Limb (tissue), 2 donors: Measurements from ENCODE around the gene EFCAB8.
"Not testable (repeated sequence)": the region's sequence is repeated elsewhere in the genome, so short reads cannot be mapped to it uniquely, and the experiment has no call there.

Experiments
- DNase-seq, 2 donors: peaks; one replicate each; pipeline ENCODE4 v3.0.0-alpha.2; 2016; ENCODE audit errors: extremely low spot score in 2 of 2

Gene EFCAB8

DNA sequence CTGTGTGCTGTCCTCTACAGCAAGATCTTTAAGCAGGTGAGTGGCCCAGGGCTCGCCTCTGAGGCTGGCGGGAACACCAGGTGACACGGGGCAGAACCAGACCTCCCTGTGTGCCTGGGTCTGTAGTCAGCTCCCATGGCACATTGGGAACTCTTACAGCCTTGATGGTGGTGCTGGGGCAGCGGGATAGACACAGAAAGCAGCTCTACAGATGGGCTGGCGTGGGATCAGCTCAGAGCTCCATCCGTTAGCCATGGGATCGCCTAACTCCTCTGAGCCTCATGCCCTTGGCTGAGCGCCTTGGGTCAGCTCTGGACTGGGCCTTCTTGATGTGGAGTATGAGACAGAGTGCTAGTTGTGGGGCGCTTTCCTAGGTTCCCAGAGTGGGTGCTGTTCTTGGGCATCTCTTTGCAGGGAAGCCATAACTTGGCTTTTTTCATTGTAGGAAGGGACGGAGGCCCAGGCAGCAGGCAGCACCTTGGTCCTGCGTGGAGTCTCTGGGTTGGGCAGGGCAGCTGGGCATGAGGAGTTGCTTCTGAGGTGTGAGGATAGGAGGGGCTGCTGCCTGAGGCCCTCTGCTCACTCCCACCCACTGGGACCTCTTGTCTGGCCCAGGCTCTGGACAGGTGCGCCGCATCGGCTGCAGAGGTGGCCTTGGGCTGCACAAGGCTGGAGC, 51.3 kb downstream of the EFCAB8 start:
- DNase-seq: no peak

DNA sequence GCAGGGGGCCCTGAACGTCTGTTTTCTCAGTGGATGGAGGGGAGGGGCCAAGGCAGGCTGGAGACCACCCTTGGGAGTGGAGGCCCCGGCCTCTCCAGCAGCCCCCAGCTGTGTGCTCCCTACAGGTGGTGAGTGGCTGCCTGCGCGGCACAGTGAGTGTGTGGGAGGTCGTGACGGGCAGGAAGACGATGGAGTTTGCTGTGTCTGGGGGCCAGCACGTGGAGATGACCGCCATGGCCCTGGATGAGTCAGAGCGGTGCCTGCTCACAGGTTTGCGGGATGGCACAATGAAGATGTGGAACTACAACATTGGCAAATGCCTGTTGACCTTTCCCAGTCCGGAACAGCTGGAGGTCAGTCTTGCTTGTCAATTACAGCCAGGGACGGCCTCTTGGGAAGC, 52.6 kb downstream of the EFCAB8 start:
- DNase-seq: no peak

DNA sequence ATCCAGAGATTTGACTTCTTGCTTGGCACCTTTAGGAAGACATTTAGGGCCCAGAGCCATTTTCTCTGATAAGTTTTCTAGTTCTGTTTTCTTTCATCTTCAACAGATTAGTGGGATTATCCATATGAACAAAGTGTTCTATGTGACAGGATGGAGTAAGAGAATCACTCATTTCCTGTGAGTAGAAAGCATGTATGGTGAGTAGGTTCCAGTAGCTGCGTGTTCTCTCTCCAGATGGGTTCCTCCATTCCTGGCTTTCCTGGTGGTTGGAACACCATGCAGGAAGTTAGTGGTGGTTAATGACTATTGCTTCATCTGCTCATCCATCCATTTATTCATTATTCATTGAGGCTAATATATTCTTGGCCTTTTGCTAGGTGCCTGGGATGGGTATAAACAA, 54.0 kb downstream of the EFCAB8 start:
- DNase-seq: no peak

DNA sequence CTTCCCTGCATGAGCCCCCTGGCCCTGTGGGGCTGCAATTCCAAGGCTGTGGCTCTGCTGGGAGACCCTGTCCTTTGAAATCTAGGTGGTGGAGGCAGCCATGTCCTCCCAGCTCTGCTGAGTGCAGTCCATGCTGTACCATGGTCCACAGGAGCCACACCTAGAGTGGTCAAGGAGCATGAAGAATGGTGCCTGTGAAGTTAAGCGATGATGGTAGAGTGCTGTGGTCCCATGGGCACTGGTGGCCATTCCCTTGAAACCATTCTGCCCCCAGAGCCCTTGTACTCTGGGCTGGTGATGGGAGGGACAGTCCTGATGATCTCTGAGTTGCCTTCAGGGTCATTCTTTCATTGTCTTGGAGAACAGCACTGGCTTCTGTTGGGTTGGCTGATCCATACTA, 55.3 kb downstream of the EFCAB8 start:
- DNase-seq: no peak

GRCh38 chr20:32917191-32917950, 58.6 kb downstream of the EFCAB8 start:
- no peak for DNase-seq

GRCh38 chr20:32918296-32918695, 59.6 kb downstream of the EFCAB8 start:
- no peak for DNase-seq

DNA sequence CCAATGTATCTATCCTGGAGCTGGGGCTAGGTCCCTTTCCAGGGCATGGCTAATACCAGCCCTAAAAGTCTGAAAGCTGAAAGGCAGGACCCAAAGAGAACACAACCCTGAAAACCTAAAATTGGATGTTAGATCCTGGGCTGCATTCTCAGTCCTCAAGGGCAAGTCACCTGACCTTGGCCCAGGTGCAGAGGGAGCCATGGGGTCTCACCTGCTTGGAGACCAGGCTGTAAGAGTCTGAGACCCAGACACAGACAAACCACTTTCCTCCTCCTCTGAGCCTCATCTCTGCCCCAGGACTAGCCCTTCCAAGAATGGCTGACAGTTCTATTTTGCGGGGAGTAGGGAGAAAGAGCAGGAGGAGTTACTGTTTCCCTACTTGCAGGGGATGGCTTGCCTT, 60.0 kb downstream of the EFCAB8 start:
- no peak for DNase-seq

DNA sequence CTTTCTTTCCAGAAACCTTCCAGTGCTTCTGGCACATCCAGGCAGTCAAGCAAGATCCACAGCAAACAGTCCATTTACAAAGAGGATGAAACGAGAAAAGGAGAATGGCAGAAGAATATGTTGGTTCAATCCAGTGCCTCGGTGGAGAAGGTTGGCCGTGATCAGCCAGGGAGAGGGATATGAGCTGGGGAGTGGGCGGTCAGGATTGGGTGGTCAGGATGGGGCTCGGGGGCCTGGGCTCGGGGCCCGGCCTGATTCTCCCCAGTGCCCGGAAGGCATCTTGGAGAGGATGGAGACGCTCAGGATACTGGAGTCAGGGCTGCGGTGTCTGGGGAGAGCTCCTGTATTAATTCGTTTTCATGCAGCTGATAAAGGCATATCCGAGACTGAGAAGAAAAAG, 61.3 kb downstream of the EFCAB8 start:
- no peak for DNase-seq

GRCh38 chr20:32920530-32921298, 62.0 kb downstream of the EFCAB8 start:
- no peak for DNase-seq

DNA sequence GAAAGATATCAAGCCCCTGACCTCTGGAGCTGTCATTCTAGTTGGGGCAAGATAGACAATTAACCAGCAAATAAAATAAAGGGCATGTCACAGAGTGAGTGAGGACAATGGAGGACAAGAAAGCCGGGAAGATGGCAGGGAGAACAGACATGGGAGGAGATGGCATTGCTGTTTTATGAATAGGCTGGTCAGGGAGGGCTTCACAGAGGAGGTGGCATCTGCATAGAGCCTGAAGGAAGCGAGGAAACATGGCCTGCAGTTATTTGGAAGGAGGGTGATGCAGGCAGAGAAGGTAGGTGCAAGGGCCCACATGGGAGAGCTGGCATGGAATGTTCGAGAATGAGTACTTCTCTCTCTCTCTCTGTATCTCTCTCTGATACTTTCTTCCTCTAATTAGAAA, 63.7 kb downstream of the EFCAB8 start:
- no peak for DNase-seq

- no peak for DNase-seq
Observed at GRCh38 chr20:32924781-32925180, 66.1 kb downstream of the EFCAB8 start.

DNA sequence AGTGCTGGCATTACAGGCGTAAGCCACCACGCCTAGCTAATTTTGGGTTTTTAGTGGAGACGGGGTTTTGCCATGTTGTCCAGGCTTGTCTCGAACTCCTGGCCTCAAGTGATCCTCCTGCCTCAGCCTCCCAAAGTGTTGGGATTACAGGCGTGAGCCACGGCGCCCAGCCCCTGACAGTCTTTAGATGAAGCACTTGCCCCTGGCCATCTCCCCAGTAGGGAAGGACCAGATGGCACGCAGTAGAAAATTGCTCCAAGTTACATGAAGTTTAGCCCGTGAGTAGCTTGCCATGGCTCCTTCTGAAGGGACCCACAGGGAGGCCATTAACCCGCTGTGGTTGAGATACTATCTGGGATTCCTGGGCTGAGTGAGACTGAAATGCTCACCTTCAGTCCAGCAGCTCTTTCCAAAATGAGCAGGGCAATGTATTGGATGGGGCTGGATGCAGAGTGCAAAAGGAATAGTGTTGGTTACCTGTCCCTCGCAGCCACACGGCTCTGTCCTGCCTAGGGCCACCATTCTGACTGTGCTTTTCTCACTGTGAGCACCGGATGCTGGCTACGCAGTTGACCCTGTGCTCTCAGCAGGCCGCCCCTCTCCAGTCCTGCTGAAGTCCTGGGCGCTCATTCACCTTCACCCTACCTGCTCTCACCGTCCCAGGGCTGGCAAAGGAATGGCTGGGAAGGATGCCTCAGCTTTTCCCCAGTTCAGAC, 66.9 kb downstream of the EFCAB8 start:
- no peak for DNase-seq

- no peak for DNase-seq
Observed at GRCh38 chr20:32929162-32929561, 70.4 kb downstream of the EFCAB8 start.

- no peak for DNase-seq
Observed at GRCh38 chr20:32930181-32930580, 71.5 kb downstream of the EFCAB8 start.

GRCh38 chr20:32930701-32931100, 72.0 kb downstream of the EFCAB8 start:
- DNase-seq: no peak

- DNase-seq: no peak
Observed at GRCh38 chr20:32934580-32934979, 75.9 kb downstream of the EFCAB8 start.

DNA sequence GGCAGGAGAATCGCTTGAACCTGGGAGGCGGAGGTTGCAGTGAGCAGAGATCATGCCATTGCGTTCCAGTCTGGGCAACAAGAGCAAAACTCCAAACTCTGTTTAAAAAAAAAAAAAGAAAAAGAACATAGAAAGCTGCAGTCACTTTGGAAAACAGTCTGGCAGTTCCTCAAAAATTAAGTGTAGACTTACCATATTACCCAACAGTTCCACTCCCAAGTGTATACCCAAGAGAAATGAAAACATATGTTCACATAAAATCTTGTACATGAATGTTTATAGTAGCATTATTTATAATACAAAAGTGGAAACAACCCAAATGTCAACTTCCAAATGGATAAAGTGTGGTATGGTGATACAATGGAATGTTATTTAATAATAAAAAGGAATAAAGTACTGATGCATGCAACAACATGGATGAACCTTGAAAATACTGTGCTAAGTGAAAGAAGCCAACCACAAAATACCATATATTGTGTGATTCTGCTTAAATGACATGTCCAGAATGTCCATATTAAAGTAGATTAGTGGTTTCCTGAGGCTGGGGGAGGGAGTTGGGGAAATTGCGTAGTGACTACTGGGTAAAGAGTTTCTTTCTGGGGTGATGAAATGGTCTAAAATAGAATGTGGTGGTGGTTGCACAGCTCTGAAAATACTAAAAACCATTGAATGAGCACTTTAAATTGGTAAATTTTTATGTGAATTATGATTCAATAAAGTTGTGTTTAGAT, 82.6 kb downstream of the EFCAB8 start:
- no peak for DNase-seq

GRCh38 chr20:32943490-32944052, 84.8 kb downstream of the EFCAB8 start:
- no peak for DNase-seq

DNA sequence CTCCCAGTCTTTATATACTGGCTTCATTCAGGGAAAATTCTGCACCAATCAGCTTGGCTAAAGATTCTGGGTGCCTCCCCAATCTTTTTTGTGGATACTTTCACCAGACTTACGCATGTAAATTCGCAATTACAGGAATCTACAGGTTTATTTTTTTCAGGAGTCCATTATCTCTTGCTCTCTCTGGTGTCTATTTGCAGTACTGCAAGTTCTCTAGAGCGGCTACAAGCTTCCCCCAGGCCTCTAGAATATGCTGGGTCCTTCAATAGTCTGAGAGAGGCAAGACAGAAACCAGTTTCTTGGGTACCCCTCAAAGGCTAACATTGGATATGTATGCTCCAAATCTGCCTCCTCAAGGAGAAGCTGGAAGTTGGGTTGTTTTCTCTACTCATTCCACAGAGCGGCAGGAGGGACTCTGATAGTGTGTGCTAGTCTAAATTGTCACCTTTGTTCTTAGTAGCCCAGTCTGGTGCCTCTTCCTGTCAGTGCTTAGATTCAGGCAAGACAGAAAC, 87.0 kb downstream of the EFCAB8 start:
- DNase-seq: no peak

GRCh38 chr20:32946629-32947028, 87.9 kb downstream of the EFCAB8 start:
- DNase-seq: no peak

DNA sequence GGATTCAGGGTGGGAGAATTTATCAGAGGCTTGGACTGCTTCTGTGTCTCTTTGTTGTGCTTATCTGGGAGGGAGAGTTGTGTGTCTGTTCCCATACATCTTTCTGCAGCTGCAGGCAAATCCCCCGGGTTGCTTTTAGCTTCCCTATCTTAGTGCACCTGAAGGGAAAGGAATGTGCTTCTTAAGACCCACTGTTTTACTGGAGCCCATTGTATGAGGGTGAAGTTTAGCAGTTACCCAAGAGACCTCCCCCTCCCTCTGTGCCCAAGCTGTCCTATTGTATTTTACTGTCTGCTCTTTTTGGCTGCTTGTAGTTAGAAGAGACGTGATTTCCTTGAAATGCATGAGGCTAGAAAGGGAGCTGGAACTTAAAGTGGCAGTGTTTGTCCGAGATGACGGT, 91.8 kb downstream of the EFCAB8 start:
- not testable (repeated sequence) for DNase-seq
